ENCODE data around the gene HNRNPK. TPM values are rescaled to one million over a fixed set of nuclear protein-coding genes. Genes with fewer than 3 reads are reported as not detected.

Gene HNRNPK
- total and polyA plus RNA-seq, 2 of the 13 experiments (the other 11 are each of a cell fraction or from before 2014, with no cell fraction given) = 321 to 712 TPM

DNA sequence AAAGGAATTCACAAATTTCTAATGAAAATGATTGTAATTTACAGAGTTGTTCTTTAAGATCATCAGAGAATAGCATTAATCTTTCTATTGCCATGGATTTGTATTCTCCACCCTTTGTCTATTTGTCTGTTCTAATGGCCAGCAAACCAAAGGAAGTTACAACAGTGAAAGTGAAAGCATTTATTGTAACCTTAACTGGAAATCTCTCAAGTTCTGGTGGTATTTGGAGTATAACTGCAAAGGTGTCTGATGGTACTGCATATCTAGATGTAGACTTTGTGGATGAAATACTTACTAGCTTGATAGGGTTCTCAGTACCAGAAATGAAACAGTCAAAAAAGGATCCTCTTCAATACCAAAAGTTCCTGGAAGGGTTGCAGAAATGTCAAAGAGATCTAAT, 22.3 kb upstream of the HNRNPK start:
- H3K4me1 ChIP-seq (ENCODE audit: insufficient read depth, low read length) = no peaks in the 10 kb centered on the region
- CTCF ChIA-PET (ENCODE audit: low intra/inter-chr PET ratio, low total read pairs) = no interaction called here
- TF ChIP-seq NR2F6 (IDR thresholded peaks at IDR 0.05) (no peak), NR2F6 (CRISPR knock-in tag; IDR thresholded peaks at IDR 0.05) (no peak), ZFP82 (CRISPR knock-in tag; IDR thresholded peaks at IDR 0.05; ENCODE audit: borderline replicate concordance) (no peak), HMG20A (CRISPR knock-in tag; IDR thresholded peaks at IDR 0.05; ENCODE audit: borderline replicate concordance) (no peak), ZBTB21 (CRISPR knock-in tag; IDR thresholded peaks at IDR 0.05) (no peak), ZNF451 (CRISPR knock-in tag; IDR thresholded peaks at IDR 0.05) (no peak), ZFP1 (CRISPR knock-in tag; IDR thresholded peaks at IDR 0.05) (no peak)
- no peak overlapping the region for H2AFZ ChIP-seq (ENCODE audit: low read length)
- peaks cover 0 to 23% of the 10 kb centered on the region in 2 experiments; a peak in 4 of 5 replicates for H3K36me3 ChIP-seq (replicated peaks in 1 of 2; ENCODE audit: control insufficient read depth in 1 of 2, insufficient read depth in 2 of 2, low read length in 2 of 2)
- POLR2A ChIA-PET = interaction anchor here (1.5 kb wide), 1 partner anchor 22 kb away, joined by 4 read pairs; the partner anchor contains the start of gene RMI1
- H3K27me3 ChIP-seq (ENCODE audit: control insufficient read depth in 1 of 2, insufficient read depth in 2 of 2, low read length in 2 of 2) = no peaks in the 10 kb centered on the region
- H3K9ac ChIP-seq (ENCODE audit: insufficient read depth, low read depth, low read length) = no peak overlapping the region
- H3K4me2 ChIP-seq (ENCODE audit: low read depth, low read length) = no peak overlapping the region
- BruUV-seq (replicated peaks) = no TSS peak
- no peaks in the 10 kb centered on the region for H4K20me1 ChIP-seq (ENCODE audit: insufficient read depth, low read length)
- no peak overlapping the region for H3K4me3 ChIP-seq (replicated peaks in 1 of 3; ENCODE audit: insufficient read depth in 1 of 3, low read depth in 2 of 3, low read length in 3 of 3)
- no peaks in the 10 kb centered on the region for H3K9me3 ChIP-seq (ENCODE audit: low read length)
- ATAC-seq (no peak), FAIRE-seq (no peak), DNase-seq (ENCODE audit: low spot score) (no peak)
- no peak overlapping the region for H3K27ac ChIP-seq (ENCODE audit: extremely low read length, insufficient read depth, low read length)
- H3K79me2 ChIP-seq (ENCODE audit: insufficient read depth, low read length) = no peaks in the 10 kb centered on the region
- intact Hi-C loops (cut with micrococcal nuclease; ENCODE audit: unreplicated experiment) (no loop called here), in situ Hi-C loops (cut with HindIII; ENCODE audit: extremely low pct_ligation_motif_present, low pct_unique_long_range_greater_than_20kb) (no loop called here)

DNA sequence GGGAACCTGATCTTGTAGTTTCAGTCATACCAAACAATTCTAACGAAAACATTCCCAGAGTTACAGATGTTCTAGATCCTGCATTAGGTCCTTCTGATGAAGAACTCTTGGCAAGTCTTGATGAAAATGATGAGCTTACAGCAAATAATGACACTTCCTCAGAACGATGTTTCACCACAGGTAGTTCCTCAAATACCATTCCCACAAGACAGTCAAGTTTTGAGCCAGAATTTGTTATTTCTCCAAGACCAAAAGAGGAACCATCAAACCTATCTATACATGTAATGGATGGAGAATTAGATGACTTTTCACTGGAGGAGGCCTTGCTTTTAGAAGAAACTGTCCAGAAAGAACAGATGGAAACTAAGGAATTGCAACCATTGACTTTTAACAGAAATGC, 21.6 kb upstream of the HNRNPK start:
- Histone ChIP-seq H3K27me3 (ENCODE audit: control insufficient read depth in 1 of 2, insufficient read depth in 2 of 2, low read length in 2 of 2) (no peaks in the 10 kb centered on the region), H2AFZ (ENCODE audit: low read length) (no peak overlapping the region), H3K9me3 (ENCODE audit: low read length) (no peaks in the 10 kb centered on the region), H3K36me3 (replicated peaks in 1 of 2; ENCODE audit: control insufficient read depth in 1 of 2, insufficient read depth in 2 of 2, low read length in 2 of 2) (peaks cover 0 to 23% of the 10 kb centered on the region in 2 experiments; a peak in 4 of 5 replicates), H3K9ac (ENCODE audit: insufficient read depth, low read depth, low read length) (no peak overlapping the region), H3K4me3 (replicated peaks in 1 of 3; ENCODE audit: insufficient read depth in 1 of 3, low read depth in 2 of 3, low read length in 3 of 3) (no peak overlapping the region), H3K4me1 (ENCODE audit: insufficient read depth, low read length) (no peaks in the 10 kb centered on the region), H3K4me2 (ENCODE audit: low read depth, low read length) (no peak overlapping the region), H4K20me1 (ENCODE audit: insufficient read depth, low read length) (no peaks in the 10 kb centered on the region), H3K79me2 (ENCODE audit: insufficient read depth, low read length) (no peaks in the 10 kb centered on the region), H3K27ac (ENCODE audit: extremely low read length, insufficient read depth, low read length) (no peak overlapping the region)
- ATAC-seq = no peak
- ChIA-PET POLR2A (no interaction called here), CTCF (ENCODE audit: low intra/inter-chr PET ratio, low total read pairs) (no interaction called here)
- no peak for FAIRE-seq
- 94% methylated on average over 2 of the region's 2 CpGs for WGBS (ENCODE audit: low lambda C conversion rate)
- TF ChIP-seq ZNF136 (CRISPR knock-in tag; IDR thresholded peaks at IDR 0.05; ENCODE audit: low read depth) (no peak), U2AF1 (optimal IDR thresholded peaks at IDR 0.05; ENCODE audit: low read depth, low read length) (no peak), MBD4 (IDR thresholded peaks at IDR 0.05; ENCODE audit: borderline replicate concordance, low read length) (no peak)
- BruUV-seq (replicated peaks) = no TSS peak
- in situ Hi-C loops (cut with HindIII; ENCODE audit: extremely low pct_ligation_motif_present, low pct_unique_long_range_greater_than_20kb) = no loop called here
- intact Hi-C loops (cut with micrococcal nuclease; ENCODE audit: unreplicated experiment) = no loop called here
- DNase-seq (ENCODE audit: low spot score) = no peak

All from HepG2 (cell line).